Ecto neural progenitor cell (in vitro differentiated cells): ENCODE results near the gene SLC9B2.

Experiments used
- DNase-seq: peaks from one replicate; pipeline ENCODE4 v3.0.0-alpha.2; 2018; ENCODE audit warnings: low spot score

SLC9B2 gene

GRCh38 chr4:103076747-103077347 lies at the start of gene SLC9B2:
Gene SLC9B2, minus strand, starts transcription at chr4:103076761. Its CDS starts 9,211 bp downstream, at chr4:103067550.
- no peak for DNase-seq

- no peak for DNase-seq
Measured at GRCh38 chr4:103126126-103126525, 49.6 kb upstream of the SLC9B2 start.

- DNase-seq = no peak
Measured at GRCh38 chr4:103123114-103123513, 46.6 kb upstream of the SLC9B2 start.

- DNase-seq = no peak
Measured at GRCh38 chr4:103118166-103118565, 41.6 kb upstream of the SLC9B2 start.

DNA sequence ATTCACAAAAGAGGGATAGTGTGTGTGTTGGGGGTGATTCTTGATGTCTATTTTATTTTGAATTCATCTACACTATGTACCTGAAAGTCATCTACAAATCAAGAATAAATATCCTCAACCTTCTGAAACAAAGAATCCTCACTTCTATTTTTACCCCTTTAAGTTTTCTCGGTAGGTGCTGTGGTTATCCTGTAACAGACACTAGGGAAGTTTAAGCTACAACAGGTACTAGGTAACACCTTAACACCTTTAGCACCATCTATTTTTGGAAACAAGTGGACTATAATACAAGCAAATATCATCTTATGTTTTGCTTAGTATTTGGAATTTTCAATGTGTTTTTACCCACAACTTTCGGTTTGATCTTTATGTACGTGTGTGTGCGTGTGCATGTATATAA lies 35.0 kb upstream of the SLC9B2 start:
- no peak for DNase-seq

DNA sequence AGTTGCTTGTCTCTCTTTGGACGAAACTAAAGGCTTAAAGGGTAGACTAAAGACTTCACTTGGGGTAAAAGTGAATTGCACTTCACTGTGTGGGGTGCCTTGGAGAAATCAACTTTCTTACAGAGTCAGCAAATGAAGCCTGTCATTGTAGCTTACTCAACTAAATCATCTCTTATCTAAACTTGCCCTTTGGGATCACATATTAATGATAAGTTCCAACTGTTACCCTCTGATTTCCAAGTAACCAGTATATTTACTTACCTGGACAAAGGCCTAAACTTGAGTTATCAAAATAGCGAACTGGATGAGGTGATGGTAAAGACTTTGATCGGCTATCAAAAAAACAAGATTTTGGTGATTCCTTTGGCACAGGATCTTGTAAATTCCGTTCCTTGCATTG lies 32.0 kb upstream of the SLC9B2 start:
- no peak for DNase-seq

DNA sequence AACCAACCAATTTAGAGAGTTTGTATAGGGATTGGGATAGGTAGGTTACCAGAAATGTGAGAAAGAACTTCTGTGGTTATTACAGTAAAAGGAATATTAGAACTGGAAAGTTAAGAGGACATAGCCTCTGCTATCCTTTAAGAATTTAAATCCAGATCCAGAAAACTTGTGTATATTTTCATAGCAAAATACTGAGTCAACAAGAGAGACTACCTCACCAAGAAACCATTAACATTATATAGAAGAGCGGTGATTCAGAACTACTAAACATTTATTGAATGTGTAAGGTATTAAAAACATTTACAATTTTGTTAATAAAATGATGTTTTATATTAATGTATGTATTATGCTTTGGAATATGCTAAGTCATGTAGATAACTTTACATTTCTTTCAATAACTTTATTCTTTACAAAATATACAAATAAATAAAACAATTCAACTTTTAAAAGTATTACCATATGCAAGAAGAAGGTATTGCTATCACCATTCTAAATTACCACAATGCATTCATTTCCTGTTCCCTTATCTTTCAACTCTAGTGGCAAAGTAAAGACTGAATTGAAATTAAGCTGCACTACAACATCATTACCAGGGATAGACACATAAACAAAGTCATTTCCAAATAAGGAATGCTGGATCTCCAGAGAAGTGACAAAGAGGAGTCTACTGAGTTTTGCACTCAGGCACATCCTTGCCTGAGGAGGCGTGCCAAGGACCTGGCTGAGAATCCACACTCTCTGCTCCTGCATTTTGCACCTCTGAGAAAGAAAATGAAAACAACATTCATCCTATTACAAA lies 29.2 kb upstream of the SLC9B2 start:
- DNase-seq = no peak

DNA sequence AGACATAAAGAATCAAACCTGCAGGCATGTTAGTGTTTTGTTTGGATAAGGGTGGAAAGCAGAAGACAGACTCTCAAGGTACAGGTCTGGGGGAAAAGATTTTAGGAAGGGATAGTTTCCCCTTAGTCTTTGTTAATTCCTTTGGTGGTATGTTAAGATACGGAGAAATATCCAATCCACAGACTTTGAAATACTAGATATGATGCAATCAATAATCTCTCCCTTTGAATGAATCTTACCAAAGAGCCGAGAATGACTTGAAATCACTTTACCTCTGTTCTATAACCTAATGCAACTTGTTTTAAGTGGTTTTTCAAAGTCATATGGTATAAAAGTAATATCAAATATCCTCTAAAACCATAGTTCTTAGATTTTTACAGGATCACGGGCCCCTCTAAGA lies 28.3 kb upstream of the SLC9B2 start:
- DNase-seq = no peak

DNA sequence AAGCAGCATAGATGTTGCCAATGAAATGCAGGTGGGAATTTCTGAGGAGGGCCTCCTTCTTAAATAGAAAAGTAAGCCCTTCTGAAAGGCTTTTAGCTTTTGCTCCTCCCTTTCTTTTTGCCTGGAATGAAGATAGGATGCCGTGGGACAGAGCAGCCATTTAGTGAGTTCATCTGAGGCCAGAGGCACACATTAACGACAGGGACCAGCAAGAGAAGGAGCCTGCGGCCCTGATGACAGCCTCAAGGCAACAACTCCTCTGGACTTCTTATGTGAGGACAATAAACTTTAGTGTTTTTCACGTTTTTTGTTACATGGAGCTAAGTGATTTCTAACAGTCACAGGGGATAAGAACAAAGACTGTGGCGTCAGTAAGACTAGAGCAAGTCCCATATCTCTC lies 24.1 kb upstream of the SLC9B2 start:
- DNase-seq = no peak

- no peak for DNase-seq
Measured at GRCh38 chr4:103099691-103100392, 23.3 kb upstream of the SLC9B2 start, which contains the start of gene BDH2. Gene BDH2, minus strand, starts transcription at chr4:103099834. Its CDS starts 3,580 bp downstream, at chr4:103096254.

- DNase-seq = no peak
Measured at GRCh38 chr4:103098756-103099440, 22.3 kb upstream of the SLC9B2 start.

- DNase-seq = no peak
Measured at GRCh38 chr4:103098341-103098740, 21.8 kb upstream of the SLC9B2 start.

- DNase-seq = no peak
Measured at GRCh38 chr4:103097112-103097511, 20.6 kb upstream of the SLC9B2 start.

- no peak for DNase-seq
Measured at GRCh38 chr4:103095080-103095479, 18.5 kb upstream of the SLC9B2 start.

GRCh38 chr4:103092245-103092644 lies 15.7 kb upstream of the SLC9B2 start:
- DNase-seq = no peak

DNA sequence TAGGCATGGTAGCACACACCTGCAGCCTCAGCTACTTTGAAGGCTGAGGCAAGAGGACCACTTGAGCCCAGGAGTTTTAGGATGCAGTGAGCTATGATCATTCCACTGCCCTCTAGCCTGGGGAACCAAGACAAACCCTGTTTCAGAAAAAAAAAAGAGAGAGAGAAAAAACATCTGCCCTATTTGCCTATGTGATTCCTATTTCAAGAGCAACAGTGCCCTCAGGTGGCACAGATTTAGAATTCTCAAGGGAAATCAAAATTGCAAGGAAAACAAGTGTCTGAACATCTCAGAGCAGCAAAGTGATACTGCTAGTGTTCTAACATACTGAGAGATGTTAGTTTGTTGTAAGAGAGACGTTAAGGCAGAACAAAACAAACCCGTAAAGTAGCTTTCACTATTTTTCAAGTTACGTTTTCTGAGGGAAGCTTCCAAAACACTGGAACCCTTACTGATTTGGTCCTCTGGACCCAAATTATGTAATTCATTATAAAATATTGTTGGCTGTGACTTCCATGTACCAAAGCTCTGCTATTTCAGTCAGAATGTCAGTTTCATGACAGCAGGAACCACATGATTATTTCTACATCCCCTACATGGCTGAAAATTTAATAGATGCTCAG lies 15.2 kb upstream of the SLC9B2 start:
- no peak for DNase-seq

GRCh38 chr4:103089481-103089880 lies 12.9 kb upstream of the SLC9B2 start:
- DNase-seq = no peak

- no peak for DNase-seq
Measured at GRCh38 chr4:103086551-103086950, 10.0 kb upstream of the SLC9B2 start.

DNA sequence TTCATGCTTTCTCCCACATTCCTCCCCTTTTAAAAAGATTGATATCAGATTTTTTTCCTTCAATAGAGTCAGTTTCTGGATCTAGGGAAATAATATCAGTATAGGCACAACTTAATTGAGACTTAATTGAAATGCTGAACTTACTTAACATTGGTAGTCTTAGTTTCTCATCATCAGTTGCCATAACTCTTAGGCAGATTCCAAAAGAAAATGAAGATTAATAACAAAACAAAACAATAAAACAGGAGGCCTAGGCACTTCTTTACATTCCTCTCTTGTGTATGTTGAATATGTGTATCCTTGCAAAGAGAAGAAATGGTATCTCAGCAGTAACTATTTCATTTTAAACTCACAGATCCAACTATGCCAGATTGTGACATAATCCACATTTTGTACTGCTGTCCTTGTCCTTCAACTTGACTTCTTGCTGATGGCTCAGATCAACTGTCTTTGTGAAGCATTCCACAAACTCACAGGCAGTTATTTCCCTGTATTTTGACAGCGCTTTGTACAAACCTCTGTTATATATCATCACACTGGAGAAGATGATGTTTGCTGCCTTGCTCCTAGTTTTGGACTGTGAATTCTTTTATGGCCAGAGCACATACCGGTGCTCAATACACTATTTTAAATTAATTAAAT lies 9.1 kb upstream of the SLC9B2 start:
- DNase-seq = no peak

GRCh38 chr4:103079621-103080020 lies 3.1 kb upstream of the SLC9B2 start:
- DNase-seq = no peak
